Ovary (tissue), 9 donors: ENCODE data around the gene KCNK13. TPM values are rescaled to one million over a fixed set of nuclear protein-coding genes. Genes with fewer than 3 reads are reported as not detected.

Experiments used
- DNase-seq, 5 donors: peaks; one replicate each; pipeline ENCODE4 v3.0.0-alpha.2; 2019 to 2020
- H3K27ac ChIP-seq, 2 donors: fragments of 200-600 bp; one replicate each; pipeline versions ENCODE4 v1.5.1 to v1.8.0; 2019 to 2022
- H3K27me3 ChIP-seq: fragments of 200-600 bp; one replicate; pipeline ENCODE4 v1.8.0; 2022
- H3K36me3 ChIP-seq: fragments of 200-600 bp; sonication (generic); one replicate; pipeline ENCODE4 v1.5.1; 2019
- H3K4me1 ChIP-seq: one replicate; pipeline ENCODE4 v1.8.1; 2013; ENCODE audit warnings: mild to moderate bottlenecking, moderate library complexity; ENCODE audit not compliant: insufficient read depth
- H3K4me3 ChIP-seq: fragments of 200-600 bp; sonication (generic); one replicate; pipeline ENCODE4 v1.5.1; 2017
- H3K9me3 ChIP-seq, 2 donors: fragments of 200-600 bp in 1 of 2; sonication (generic) in 1 of 2; one replicate each; pipeline versions ENCODE4 v1.5.1 to v1.8.1; 2013 to 2019; ENCODE audit warnings: mild to moderate bottlenecking in 1 of 2, moderate library complexity in 1 of 2
- CTCF ChIP-seq, 3 donors: fragments of 450-650 bp in 2 of 3; fragments of 200-600 bp in 1 of 3; IDR thresholded peaks; one replicate each; pipeline versions ENCODE4 v1.5.1 to v1.8.0; 2016 to 2022; ENCODE audit warnings: antibody characterized with exemption in 3 of 3, mild to moderate bottlenecking in 1 of 3
- EP300 ChIP-seq: sonication (generic); formaldehyde crosslinking; IDR thresholded peaks from one replicate; pipeline ENCODE4 v1.6.1; 2017; ENCODE audit warnings: antibody characterized with exemption
- POLR2A ChIP-seq: fragments of 450-650 bp; IDR thresholded peaks from one replicate; pipeline ENCODE4 v1.6.1; 2017; ENCODE audit warnings: antibody characterized with exemption, mild to moderate bottlenecking, moderate library complexity
- WGBS, 3 donors: extraction: QIAGEN DNeasy Blood & Tissue Kit in 1 of 3; methylation state at CpG; one replicate each; pipeline versions ENCODE4 v1.1.5 to v1.1.7; 2013 to 2017; 5-methylcytosine and 5-hydroxymethylcytosine counted together
- intact Hi-C, 4 donors: fragments of 100-400 bp; cut with DNase I; formaldehyde crosslinking; loops; one replicate each; pipeline versions ENCODE4 v1.11.0 to v1.15.1; 2022 to 2023
- polyA plus RNA-seq, 2 donors: library from polyadenylated mRNA; stranded (reverse); fragments of 200-250 nt in 1 of 2; fragments of 350-450 nt in 1 of 2; fragmentation: Illumina TruSeq in 1 of 2; extraction: RNeasy Lipid Tissue Mini Kit (QIAGEN cat#74804) in 1 of 2; gene quantifications; one replicate each; pipeline ENCODE4 v1.2.3, GENCODE V29; 2013 to 2014
- total RNA-seq, 7 donors: library from RNA; depleted of rRNA in 2 of 7; stranded (reverse); fragments of >200 nt in 2 of 7; fragmentation: NEBNext Ultra II Directional in 3 of 7; extraction: Animal tissue kit (Norgen Biotek cat#: 25700) in 3 of 7; gene quantifications; one replicate each; pipeline versions ENCODE4 v1.1.0 to v1.2.4, GENCODE V29; 2016 to 2023
- donor health status: DM: no; HTN: no; CAD: no; lungs with moderate emphysema.
- donor health status: DM: no; HTN: no; CAD: no.
- donor health status: Bipolar disorder and iron deficiency.
- donor health status: DM: yes; HTN: yes; CAD: no.
- donor health status: DM: no; HTN: no; CAD: no.
- donor health status: DM: yes; HTN: yes; CAD: no.

The KCNK13 gene
- total and polyA plus RNA-seq, 9 donors = 0.13 to 0.80 (median 0.28) TPM; not detected in 2

- Histone ChIP-seq H3K27ac (no peak overlapping the region), H3K27me3 (no peaks in the 10 kb centered on the region), H3K4me1 (no peaks in the 10 kb centered on the region), H3K4me3 (no peak overlapping the region), H3K9me3 (no peaks in the 10 kb centered on the region), H3K36me3 (no peaks in the 10 kb centered on the region)
- 48 to 57% (median 49%) methylated on average over 12 of the region's 12 CpGs for WGBS, 3 donors
- TF ChIP-seq CTCF (IDR thresholded peaks at IDR 0.05) (no peak), EP300 (no peak), POLR2A (no peak)
- intact Hi-C loops = no loop called here
- no peak for DNase-seq
Observed at GRCh38 chr14:90111895-90112534, 50.2 kb downstream of the KCNK13 start.

GRCh38 chr14:90114554-90114953 lies 52.8 kb downstream of the KCNK13 start:
- Histone ChIP-seq H3K4me3 (no peak overlapping the region), H3K4me1 (no peaks in the 10 kb centered on the region), H3K27me3 (no peaks in the 10 kb centered on the region), H3K36me3 (no peaks in the 10 kb centered on the region), H3K27ac (no peak overlapping the region), H3K9me3 (no peaks in the 10 kb centered on the region)
- TF ChIP-seq CTCF (IDR thresholded peaks at IDR 0.05) (no peak), POLR2A (no peak), EP300 (no peak)
- no peak for DNase-seq
- intact Hi-C loops = no loop called here
- 86 to 92% (median 89%) methylated on average over 5 of the region's 5 CpGs for WGBS, 3 donors

GRCh38 chr14:90115780-90116179 lies 54.0 kb downstream of the KCNK13 start:
- TF ChIP-seq POLR2A = no peak
- no peak for TF ChIP-seq EP300
- TF ChIP-seq CTCF (IDR thresholded peaks at IDR 0.05) = no peak
- intact Hi-C loops = no loop called here
- H3K9me3 ChIP-seq = no peaks in the 10 kb centered on the region
- 60 to 70% (median 63%) methylated on average over 1 of the region's 1 CpG for WGBS, 3 donors
- H3K4me1 ChIP-seq = no peaks in the 10 kb centered on the region
- H3K36me3 ChIP-seq = no peaks in the 10 kb centered on the region
- H3K4me3 ChIP-seq = no peak overlapping the region
- H3K27ac ChIP-seq = no peak overlapping the region
- H3K27me3 ChIP-seq = no peaks in the 10 kb centered on the region
- DNase-seq = no peak

DNA sequence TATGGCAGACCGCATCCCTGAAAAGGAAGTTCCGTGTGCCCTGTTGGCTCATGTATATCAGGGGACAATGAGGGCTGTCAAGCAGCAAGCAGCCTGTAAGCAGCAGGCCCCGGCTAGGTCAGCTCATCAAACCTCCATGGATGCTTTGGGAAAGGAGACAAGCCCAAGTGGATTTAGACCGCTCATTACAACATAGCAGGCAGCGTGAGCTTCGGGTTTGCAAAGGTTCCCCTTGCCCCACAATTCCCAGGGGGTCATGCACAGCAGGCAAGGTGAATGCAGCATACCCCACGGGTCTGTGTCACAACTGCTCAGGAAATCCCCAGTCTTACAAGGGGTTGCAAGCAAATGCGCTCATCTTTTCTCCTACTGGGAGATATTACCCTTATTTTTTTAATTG lies 54.6 kb downstream of the KCNK13 start:
- no peak overlapping the region for H3K27ac ChIP-seq
- intact Hi-C loops = no loop called here
- no peak for DNase-seq
- TF ChIP-seq EP300 (no peak), CTCF (IDR thresholded peaks at IDR 0.05) (no peak), POLR2A (no peak)
- H3K27me3 ChIP-seq = no peaks in the 10 kb centered on the region
- 63 to 80% (median 72%) methylated on average over 8 of the region's 8 CpGs for WGBS, 3 donors
- H3K36me3 ChIP-seq = no peaks in the 10 kb centered on the region
- H3K4me1 ChIP-seq = no peaks in the 10 kb centered on the region
- no peaks in the 10 kb centered on the region for H3K9me3 ChIP-seq
- H3K4me3 ChIP-seq = no peak overlapping the region
